Measurements from ENCODE around the gene TMEM167A.
"Not testable (repeated sequence)": the region's sequence is repeated elsewhere in the genome, so short reads cannot be mapped to it uniquely, and the experiment has no call there.

TMEM167A gene

GRCh38 chr5:83077662-83078261 lies 568 bp upstream of the TMEM167A start:
- no peak for TF ChIP-seq CTCF (IDR thresholded peaks at IDR 0.05; ENCODE audit: poor library complexity, severe bottlenecking)
- Histone ChIP-seq H3K27ac (ENCODE audit: poor library complexity, severe bottlenecking) (peak overlapping the region; percentile 66), H3K36me3 (ENCODE audit: low read depth) (peaks cover 27% of the 10 kb centered on the region), H3K4me3 (ENCODE audit: severe bottlenecking) (peak overlapping the region; percentile 67), H3K4me1 (ENCODE audit: insufficient read depth, poor library complexity, severe bottlenecking) (peaks cover 12% of the 10 kb centered on the region), H3K9me3 (ENCODE audit: severe bottlenecking) (no peaks in the 10 kb centered on the region), H3K27me3 (ENCODE audit: insufficient read depth, poor library complexity, severe bottlenecking) (no peaks in the 10 kb centered on the region)
- ATAC-seq (ENCODE audit: low read depth) (peak; percentile 17), DNase-seq (ENCODE audit: low spot score) (no peak)

- Histone ChIP-seq H3K4me3 (ENCODE audit: severe bottlenecking) (no peak overlapping the region), H3K9me3 (ENCODE audit: severe bottlenecking) (no peaks in the 10 kb centered on the region), H3K36me3 (ENCODE audit: low read depth) (peaks cover 61% of the 10 kb centered on the region), H3K4me1 (ENCODE audit: insufficient read depth, poor library complexity, severe bottlenecking) (peaks cover 6% of the 10 kb centered on the region), H3K27me3 (ENCODE audit: insufficient read depth, poor library complexity, severe bottlenecking) (no peaks in the 10 kb centered on the region), H3K27ac (ENCODE audit: poor library complexity, severe bottlenecking) (no peak overlapping the region)
- no peak for ATAC-seq (ENCODE audit: low read depth)
- no peak for DNase-seq (ENCODE audit: low spot score)
- TF ChIP-seq CTCF (IDR thresholded peaks at IDR 0.05; ENCODE audit: poor library complexity, severe bottlenecking) = no peak
Measured at GRCh38 chr5:83072966-83073365, 4.2 kb downstream of the TMEM167A start.

- Histone ChIP-seq H3K36me3 (ENCODE audit: low read depth) (peaks cover 65% of the 10 kb centered on the region), H3K27me3 (ENCODE audit: insufficient read depth, poor library complexity, severe bottlenecking) (no peaks in the 10 kb centered on the region), H3K27ac (ENCODE audit: poor library complexity, severe bottlenecking) (no peak overlapping the region), H3K4me1 (ENCODE audit: insufficient read depth, poor library complexity, severe bottlenecking) (peaks cover 6% of the 10 kb centered on the region), H3K4me3 (ENCODE audit: severe bottlenecking) (no peak overlapping the region), H3K9me3 (ENCODE audit: severe bottlenecking) (no peaks in the 10 kb centered on the region)
- ATAC-seq (ENCODE audit: low read depth) (no peak), DNase-seq (ENCODE audit: low spot score) (no peak)
- no peak for TF ChIP-seq CTCF (IDR thresholded peaks at IDR 0.05; ENCODE audit: poor library complexity, severe bottlenecking)
Measured at GRCh38 chr5:83071286-83072051, 5.7 kb downstream of the TMEM167A start.

- H3K9me3 ChIP-seq (ENCODE audit: severe bottlenecking) = no peaks in the 10 kb centered on the region
- no peak for ATAC-seq (ENCODE audit: low read depth)
- no peak for DNase-seq (ENCODE audit: low spot score)
- H3K27me3 ChIP-seq (ENCODE audit: insufficient read depth, poor library complexity, severe bottlenecking) = no peaks in the 10 kb centered on the region
- no peak for TF ChIP-seq CTCF (IDR thresholded peaks at IDR 0.05; ENCODE audit: poor library complexity, severe bottlenecking)
- peaks cover 6% of the 10 kb centered on the region for H3K4me1 ChIP-seq (ENCODE audit: insufficient read depth, poor library complexity, severe bottlenecking)
- no peak overlapping the region for H3K4me3 ChIP-seq (ENCODE audit: severe bottlenecking)
- peaks cover 68% of the 10 kb centered on the region for H3K36me3 ChIP-seq (ENCODE audit: low read depth)
- H3K27ac ChIP-seq (ENCODE audit: poor library complexity, severe bottlenecking) = no peak overlapping the region
Measured at GRCh38 chr5:83069096-83069799, 7.9 kb downstream of the TMEM167A start.

- not testable (repeated sequence) for H3K27ac ChIP-seq (ENCODE audit: poor library complexity, severe bottlenecking); H3K27me3 ChIP-seq (ENCODE audit: insufficient read depth, poor library complexity, severe bottlenecking); H3K4me1 ChIP-seq (ENCODE audit: insufficient read depth, poor library complexity, severe bottlenecking); H3K4me3 ChIP-seq (ENCODE audit: severe bottlenecking); ATAC-seq (ENCODE audit: low read depth); H3K9me3 ChIP-seq (ENCODE audit: severe bottlenecking); DNase-seq (ENCODE audit: low spot score)
- H3K36me3 ChIP-seq (ENCODE audit: low read depth) = peaks cover 73% of the 10 kb centered on the region
Measured at GRCh38 chr5:83067377-83067776, 9.8 kb downstream of the TMEM167A start.
